Endothelial cell of umbilical vein (primary cell): Measurements from ENCODE around the gene FAM131B.

Experiments used
- POLR2AphosphoS5 ChIP-seq: IDR thresholded peaks from 2 replicates; pipeline ENCODE4 v1.6.1; 2012; ENCODE audit warnings: low read depth, mild to moderate bottlenecking, control low read depth, low read length, moderate library complexity; ENCODE audit not compliant: insufficient read depth
- TF ChIP-seq, protein P1 (sequence below), 2 donors: IDR thresholded peaks; 1 replicate in 1 of 2; 2 replicates in 1 of 2; pipeline ENCODE4 v1.5.1; 2011; ENCODE audit warnings: low read length in 2 of 2, mild to moderate bottlenecking in 2 of 2, moderate library complexity in 2 of 2, control low read depth in 1 of 2, inconsistent platforms in 1 of 2, low read depth in 1 of 2; ENCODE audit not compliant: insufficient read depth in 1 of 2; ENCODE audit errors: extremely low read depth in 1 of 2

GRCh38 chr7:143329471-143330170 is 32.9 kb downstream of the FAM131B start:
- TF ChIP-seq, protein P1, sequence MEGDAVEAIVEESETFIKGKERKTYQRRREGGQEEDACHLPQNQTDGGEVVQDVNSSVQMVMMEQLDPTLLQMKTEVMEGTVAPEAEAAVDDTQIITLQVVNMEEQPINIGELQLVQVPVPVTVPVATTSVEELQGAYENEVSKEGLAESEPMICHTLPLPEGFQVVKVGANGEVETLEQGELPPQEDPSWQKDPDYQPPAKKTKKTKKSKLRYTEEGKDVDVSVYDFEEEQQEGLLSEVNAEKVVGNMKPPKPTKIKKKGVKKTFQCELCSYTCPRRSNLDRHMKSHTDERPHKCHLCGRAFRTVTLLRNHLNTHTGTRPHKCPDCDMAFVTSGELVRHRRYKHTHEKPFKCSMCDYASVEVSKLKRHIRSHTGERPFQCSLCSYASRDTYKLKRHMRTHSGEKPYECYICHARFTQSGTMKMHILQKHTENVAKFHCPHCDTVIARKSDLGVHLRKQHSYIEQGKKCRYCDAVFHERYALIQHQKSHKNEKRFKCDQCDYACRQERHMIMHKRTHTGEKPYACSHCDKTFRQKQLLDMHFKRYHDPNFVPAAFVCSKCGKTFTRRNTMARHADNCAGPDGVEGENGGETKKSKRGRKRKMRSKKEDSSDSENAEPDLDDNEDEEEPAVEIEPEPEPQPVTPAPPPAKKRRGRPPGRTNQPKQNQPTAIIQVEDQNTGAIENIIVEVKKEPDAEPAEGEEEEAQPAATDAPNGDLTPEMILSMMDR (IDR thresholded peaks at IDR 0.05; ENCODE audit: extremely low read depth in 1 of 2, insufficient read depth in 1 of 2, low read depth in 1 of 2, low read length in 2 of 2), result no peak
- no peak for TF ChIP-seq POLR2AphosphoS5
